IMR-90 (cell line): ENCODE measurements around the gene USH2A.

Source experiments
- MAZ ChIP-seq: IDR thresholded peaks from 2 replicates; pipeline ENCODE4 v1.6.1; 2012; ENCODE audit warnings: low read depth, mild to moderate bottlenecking, low read length, improper control_type of control experiment, moderate library complexity, borderline replicate concordance
- MXI1 ChIP-seq: IDR thresholded peaks from 2 replicates; pipeline ENCODE4 v1.6.1; 2012; ENCODE audit warnings: low read depth, mild to moderate bottlenecking, low read length, moderate library complexity, borderline replicate concordance
- RFX5 ChIP-seq: IDR thresholded peaks from 2 replicates; pipeline ENCODE4 v1.8.0; 2012; ENCODE audit warnings: low read depth, mild to moderate bottlenecking, low read length, moderate library complexity
- TF ChIP-seq, protein P1 (sequence below): fragments of 150-350 bp; IDR thresholded peaks from 2 replicates; pipeline ENCODE4 v1.6.1; 2017; ENCODE audit warnings: mild to moderate bottlenecking, antibody characterized with exemption, low read length, low read depth
- TF ChIP-seq, protein P2 (sequence below): conservative IDR thresholded peaks from 2 replicates; pipeline ENCODE4 v1.5.1; 2012; ENCODE audit warnings: mild to moderate bottlenecking, low read depth, low read length, improper control_type of control experiment
- TF ChIP-seq, protein P3 (sequence below): fragments of 150-350 bp; IDR thresholded peaks from 2 replicates; pipeline ENCODE4 v1.6.1; 2016; ENCODE audit warnings: low read depth, mild to moderate bottlenecking, low read length, moderate library complexity, borderline replicate concordance

DNA sequence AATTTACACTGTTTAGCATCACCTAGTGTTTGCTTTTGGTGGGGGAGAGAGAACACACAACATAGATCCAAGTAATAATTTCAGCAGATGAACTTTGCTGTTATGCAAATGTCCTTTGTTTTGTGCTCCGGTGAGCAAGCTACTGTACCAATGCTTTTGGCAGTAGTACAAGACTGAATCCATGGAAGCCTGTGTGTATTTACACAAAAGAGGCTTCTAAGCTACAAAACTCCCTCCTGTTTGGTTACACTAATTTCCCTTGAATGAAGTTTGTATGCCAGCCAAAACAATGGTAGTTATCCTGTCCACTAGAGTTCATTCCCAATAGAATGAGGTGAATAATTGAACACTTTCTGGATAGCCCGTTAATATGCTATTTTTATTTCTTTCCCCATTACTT lies 535.6 kb downstream of the USH2A start:
- TF ChIP-seq, protein P1, sequence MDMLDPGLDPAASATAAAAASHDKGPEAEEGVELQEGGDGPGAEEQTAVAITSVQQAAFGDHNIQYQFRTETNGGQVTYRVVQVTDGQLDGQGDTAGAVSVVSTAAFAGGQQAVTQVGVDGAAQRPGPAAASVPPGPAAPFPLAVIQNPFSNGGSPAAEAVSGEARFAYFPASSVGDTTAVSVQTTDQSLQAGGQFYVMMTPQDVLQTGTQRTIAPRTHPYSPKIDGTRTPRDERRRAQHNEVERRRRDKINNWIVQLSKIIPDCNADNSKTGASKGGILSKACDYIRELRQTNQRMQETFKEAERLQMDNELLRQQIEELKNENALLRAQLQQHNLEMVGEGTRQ: no peak
- TF ChIP-seq, protein P2, sequence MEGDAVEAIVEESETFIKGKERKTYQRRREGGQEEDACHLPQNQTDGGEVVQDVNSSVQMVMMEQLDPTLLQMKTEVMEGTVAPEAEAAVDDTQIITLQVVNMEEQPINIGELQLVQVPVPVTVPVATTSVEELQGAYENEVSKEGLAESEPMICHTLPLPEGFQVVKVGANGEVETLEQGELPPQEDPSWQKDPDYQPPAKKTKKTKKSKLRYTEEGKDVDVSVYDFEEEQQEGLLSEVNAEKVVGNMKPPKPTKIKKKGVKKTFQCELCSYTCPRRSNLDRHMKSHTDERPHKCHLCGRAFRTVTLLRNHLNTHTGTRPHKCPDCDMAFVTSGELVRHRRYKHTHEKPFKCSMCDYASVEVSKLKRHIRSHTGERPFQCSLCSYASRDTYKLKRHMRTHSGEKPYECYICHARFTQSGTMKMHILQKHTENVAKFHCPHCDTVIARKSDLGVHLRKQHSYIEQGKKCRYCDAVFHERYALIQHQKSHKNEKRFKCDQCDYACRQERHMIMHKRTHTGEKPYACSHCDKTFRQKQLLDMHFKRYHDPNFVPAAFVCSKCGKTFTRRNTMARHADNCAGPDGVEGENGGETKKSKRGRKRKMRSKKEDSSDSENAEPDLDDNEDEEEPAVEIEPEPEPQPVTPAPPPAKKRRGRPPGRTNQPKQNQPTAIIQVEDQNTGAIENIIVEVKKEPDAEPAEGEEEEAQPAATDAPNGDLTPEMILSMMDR: no peak
- TF ChIP-seq, protein P3, sequence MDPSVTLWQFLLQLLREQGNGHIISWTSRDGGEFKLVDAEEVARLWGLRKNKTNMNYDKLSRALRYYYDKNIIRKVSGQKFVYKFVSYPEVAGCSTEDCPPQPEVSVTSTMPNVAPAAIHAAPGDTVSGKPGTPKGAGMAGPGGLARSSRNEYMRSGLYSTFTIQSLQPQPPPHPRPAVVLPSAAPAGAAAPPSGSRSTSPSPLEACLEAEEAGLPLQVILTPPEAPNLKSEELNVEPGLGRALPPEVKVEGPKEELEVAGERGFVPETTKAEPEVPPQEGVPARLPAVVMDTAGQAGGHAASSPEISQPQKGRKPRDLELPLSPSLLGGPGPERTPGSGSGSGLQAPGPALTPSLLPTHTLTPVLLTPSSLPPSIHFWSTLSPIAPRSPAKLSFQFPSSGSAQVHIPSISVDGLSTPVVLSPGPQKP: no peak
- TF ChIP-seq RFX5: no peak
- TF ChIP-seq MXI1: no peak
- TF ChIP-seq MAZ: no peak
